ENCODE data around the gene DDOST.

GRCh38 chr1:20660363-20660762, 806 bp downstream of the DDOST start:
- TF ChIP-seq POLR2AphosphoS5 (IDR thresholded peaks at IDR 0.05) (no peak), CTCF (IDR thresholded peaks at IDR 0.05) (no peak), POLR2A (IDR thresholded peaks at IDR 0.05) (no peak), EP300 (IDR thresholded peaks at IDR 0.05) (no peak)

All from gastroesophageal sphincter (tissue), 3 donors.